ENCODE measurements around the gene RNU6-7. TPM values are rescaled to one million over a fixed set of nuclear protein-coding genes. Genes with fewer than 3 reads are reported as not detected.
A peak's percentile ranks its signal among the peaks of the same experiment; 100 is the strongest.

RNU6-7 gene
- total and polyA plus RNA-seq, 2 of the 13 experiments (the other 11 are each of a cell fraction or from before 2014, with no cell fraction given) = under 0.01 TPM; not detected in 1

- TF ChIP-seq, protein P1, sequence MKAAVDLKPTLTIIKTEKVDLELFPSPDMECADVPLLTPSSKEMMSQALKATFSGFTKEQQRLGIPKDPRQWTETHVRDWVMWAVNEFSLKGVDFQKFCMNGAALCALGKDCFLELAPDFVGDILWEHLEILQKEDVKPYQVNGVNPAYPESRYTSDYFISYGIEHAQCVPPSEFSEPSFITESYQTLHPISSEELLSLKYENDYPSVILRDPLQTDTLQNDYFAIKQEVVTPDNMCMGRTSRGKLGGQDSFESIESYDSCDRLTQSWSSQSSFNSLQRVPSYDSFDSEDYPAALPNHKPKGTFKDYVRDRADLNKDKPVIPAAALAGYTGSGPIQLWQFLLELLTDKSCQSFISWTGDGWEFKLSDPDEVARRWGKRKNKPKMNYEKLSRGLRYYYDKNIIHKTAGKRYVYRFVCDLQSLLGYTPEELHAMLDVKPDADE (CRISPR knock-in tag; IDR thresholded peaks at IDR 0.05) = 0 out of 2 replicates have a peak, but pooled peaks have one; percentile 92
- TF ChIP-seq ZNF850 (CRISPR knock-in tag; conservative IDR thresholded peaks at IDR 0.05) (no peak), ZNF790 (CRISPR knock-in tag; IDR thresholded peaks at IDR 0.05; ENCODE audit: borderline replicate concordance) (peak; percentile 99), ZBED4 (CRISPR knock-in tag; IDR thresholded peaks at IDR 0.05; ENCODE audit: borderline replicate concordance) (peak; percentile 71; the same call in 1 of the 2 replicates), RXRB (CRISPR knock-in tag; IDR thresholded peaks at IDR 0.05; ENCODE audit: borderline replicate concordance) (peak; percentile 75), MTF1 (CRISPR knock-in tag; IDR thresholded peaks at IDR 0.05) (no peak), NR2F1 (CRISPR knock-in tag; IDR thresholded peaks at IDR 0.05) (peak in 1 of 2 experiments; percentile 4; a peak in 1 of 4 replicates), PRDM15 (CRISPR knock-in tag; IDR thresholded peaks at IDR 0.05) (no peak; the same call in 1 of the 2 replicates), SRSF9 (IDR thresholded peaks at IDR 0.05; ENCODE audit: borderline replicate concordance, insufficient read depth, low read depth, low read length, poor library complexity, severe bottlenecking) (no peak), ZNF263 (CRISPR knock-in tag; IDR thresholded peaks at IDR 0.05) (peak; percentile 74), ZNF326 (CRISPR knock-in tag; IDR thresholded peaks at IDR 0.05; ENCODE audit: borderline replicate concordance) (peak; percentile 81; the same call in 1 of the 2 replicates), ZMYM2 (CRISPR knock-in tag; IDR thresholded peaks at IDR 0.05) (no peak), ZZZ3 (CRISPR knock-in tag; IDR thresholded peaks at IDR 0.05; ENCODE audit: borderline replicate concordance) (no peak; the same call in 1 of the 2 replicates), ZNF235 (CRISPR knock-in tag; IDR thresholded peaks at IDR 0.05; ENCODE audit: borderline replicate concordance) (peak; percentile 97; the same call in 1 of the 2 replicates), PPARG (CRISPR knock-in tag; conservative IDR thresholded peaks at IDR 0.05) (peak; percentile 78)
- TF ChIP-seq, protein P2, sequence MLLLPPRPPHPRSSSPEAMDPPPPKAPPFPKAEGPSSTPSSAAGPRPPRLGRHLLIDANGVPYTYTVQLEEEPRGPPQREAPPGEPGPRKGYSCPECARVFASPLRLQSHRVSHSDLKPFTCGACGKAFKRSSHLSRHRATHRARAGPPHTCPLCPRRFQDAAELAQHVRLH (CRISPR knock-in tag; IDR thresholded peaks at IDR 0.05; ENCODE audit: borderline replicate concordance, low read depth) = peak; percentile 99
- TF ChIP-seq, protein P3, sequence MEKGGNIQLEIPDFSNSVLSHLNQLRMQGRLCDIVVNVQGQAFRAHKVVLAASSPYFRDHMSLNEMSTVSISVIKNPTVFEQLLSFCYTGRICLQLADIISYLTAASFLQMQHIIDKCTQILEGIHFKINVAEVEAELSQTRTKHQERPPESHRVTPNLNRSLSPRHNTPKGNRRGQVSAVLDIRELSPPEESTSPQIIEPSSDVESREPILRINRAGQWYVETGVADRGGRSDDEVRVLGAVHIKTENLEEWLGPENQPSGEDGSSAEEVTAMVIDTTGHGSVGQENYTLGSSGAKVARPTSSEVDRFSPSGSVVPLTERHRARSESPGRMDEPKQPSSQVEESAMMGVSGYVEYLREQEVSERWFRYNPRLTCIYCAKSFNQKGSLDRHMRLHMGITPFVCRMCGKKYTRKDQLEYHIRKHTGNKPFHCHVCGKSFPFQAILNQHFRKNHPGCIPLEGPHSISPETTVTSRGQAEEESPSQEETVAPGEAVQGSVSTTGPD (CRISPR knock-in tag; IDR thresholded peaks at IDR 0.05) = no peak
These were observed 1.4 kb downstream of the RNU6-7 start, which contains the start of gene RNU6-8 (continued) for GRCh38 chr14:32202998-32203882.
